Measurements from ENCODE around the gene TC2N.

TC2N gene

GRCh38 chr14:91754185-91754584 is 113.2 kb downstream of the TC2N start:
- no peaks in the 10 kb centered on the region for H3K9me2 ChIP-seq (ENCODE audit: low read depth, low read length)
- H3K9ac ChIP-seq (ENCODE audit: low read length): no peak overlapping the region
- H3F3A ChIP-seq (ENCODE audit: insufficient read depth, low read length): no peaks in the 10 kb centered on the region
- no peak overlapping the region for H3K4me2 ChIP-seq (ENCODE audit: low read length)
- no peak overlapping the region for H2AFZ ChIP-seq (ENCODE audit: low read length)
- no peaks in the 10 kb centered on the region for H3K79me2 ChIP-seq (ENCODE audit: insufficient read depth, low read length)
- no peaks in the 10 kb centered on the region for H3K9me3 ChIP-seq (ENCODE audit: low read length)
- peaks cover 4% of the 10 kb centered on the region; the same call in 1 of the 2 replicates for H3K36me3 ChIP-seq (ENCODE audit: insufficient read depth, low read length)
- no peak overlapping the region for H3K27ac ChIP-seq (ENCODE audit: low read depth, low read length, poor library complexity, severe bottlenecking)
- H3K4me3 ChIP-seq (ENCODE audit: low read depth, low read length, poor library complexity, severe bottlenecking): no peak overlapping the region
- no peaks in the 10 kb centered on the region for H4K20me1 ChIP-seq (ENCODE audit: insufficient read depth, low read length)
- no peaks in the 10 kb centered on the region for H3K4me1 ChIP-seq (ENCODE audit: insufficient read depth, low read length, severe bottlenecking)
- H3K27me3 ChIP-seq (ENCODE audit: insufficient read depth, low read length): no peaks in the 10 kb centered on the region
- TF ChIP-seq CTCF (IDR thresholded peaks at IDR 0.05; ENCODE audit: low read length): no peak
- TF ChIP-seq EZH2 (IDR thresholded peaks at IDR 0.05; ENCODE audit: borderline replicate concordance, low read length): no peak

- H3K4me3 ChIP-seq (ENCODE audit: low read depth, low read length, poor library complexity, severe bottlenecking): no peak overlapping the region
- H3K27ac ChIP-seq (ENCODE audit: low read depth, low read length, poor library complexity, severe bottlenecking): no peak overlapping the region
- no peaks in the 10 kb centered on the region for H4K20me1 ChIP-seq (ENCODE audit: insufficient read depth, low read length)
- no peak overlapping the region for H3K9ac ChIP-seq (ENCODE audit: low read length)
- H3F3A ChIP-seq (ENCODE audit: insufficient read depth, low read length): no peaks in the 10 kb centered on the region
- H3K27me3 ChIP-seq (ENCODE audit: insufficient read depth, low read length): no peaks in the 10 kb centered on the region
- no peak overlapping the region for H2AFZ ChIP-seq (ENCODE audit: low read length)
- H3K4me2 ChIP-seq (ENCODE audit: low read length): no peak overlapping the region
- no peaks in the 10 kb centered on the region for H3K79me2 ChIP-seq (ENCODE audit: insufficient read depth, low read length)
- peaks cover 4% of the 10 kb centered on the region; the same call in 1 of the 2 replicates for H3K36me3 ChIP-seq (ENCODE audit: insufficient read depth, low read length)
- no peak for TF ChIP-seq EZH2 (IDR thresholded peaks at IDR 0.05; ENCODE audit: borderline replicate concordance, low read length)
- no peak for TF ChIP-seq CTCF (IDR thresholded peaks at IDR 0.05; ENCODE audit: low read length)
- no peaks in the 10 kb centered on the region for H3K9me3 ChIP-seq (ENCODE audit: low read length)
- H3K9me2 ChIP-seq (ENCODE audit: low read depth, low read length): no peaks in the 10 kb centered on the region
- no peaks in the 10 kb centered on the region for H3K4me1 ChIP-seq (ENCODE audit: insufficient read depth, low read length, severe bottlenecking)
Observed at GRCh38 chr14:91753501-91754128, 113.7 kb downstream of the TC2N start.

- H3K4me2 ChIP-seq (ENCODE audit: low read length): no peak overlapping the region
- no peaks in the 10 kb centered on the region for H4K20me1 ChIP-seq (ENCODE audit: insufficient read depth, low read length)
- TF ChIP-seq CTCF (IDR thresholded peaks at IDR 0.05; ENCODE audit: low read length) (no peak), EZH2 (IDR thresholded peaks at IDR 0.05; ENCODE audit: borderline replicate concordance, low read length) (no peak)
- H3K36me3 ChIP-seq (ENCODE audit: insufficient read depth, low read length): no peaks in the 10 kb centered on the region
- no peak overlapping the region for H3K4me3 ChIP-seq (ENCODE audit: low read depth, low read length, poor library complexity, severe bottlenecking)
- no peak overlapping the region for H2AFZ ChIP-seq (ENCODE audit: low read length)
- no peaks in the 10 kb centered on the region for H3K79me2 ChIP-seq (ENCODE audit: insufficient read depth, low read length)
- no peaks in the 10 kb centered on the region for H3K27me3 ChIP-seq (ENCODE audit: insufficient read depth, low read length)
- H3K4me1 ChIP-seq (ENCODE audit: insufficient read depth, low read length, severe bottlenecking): no peaks in the 10 kb centered on the region
- no peaks in the 10 kb centered on the region for H3K9me3 ChIP-seq (ENCODE audit: low read length)
- H3K27ac ChIP-seq (ENCODE audit: low read depth, low read length, poor library complexity, severe bottlenecking): no peak overlapping the region
- H3F3A ChIP-seq (ENCODE audit: insufficient read depth, low read length): no peaks in the 10 kb centered on the region
- no peaks in the 10 kb centered on the region for H3K9me2 ChIP-seq (ENCODE audit: low read depth, low read length)
- H3K9ac ChIP-seq (ENCODE audit: low read length): no peak overlapping the region
Observed at GRCh38 chr14:91752961-91753360, 114.4 kb downstream of the TC2N start.
